Tibial artery (tissue), 4 donors: ENCODE data around the gene COL15A1.
A peak's percentile ranks its signal among the peaks of the same experiment; 100 is the strongest.

Experiments used
- DNase-seq, 2 donors: peaks; one replicate each; pipeline ENCODE4 v3.0.0-alpha.2; 2019
- H3K27ac ChIP-seq, 2 donors: fragments of 200-600 bp; sonication (generic) in 1 of 2; 1 replicate in 1 of 2; 2 replicates in 1 of 2; pipeline ENCODE4 v1.5.1; 2018 to 2019; ENCODE audit warnings: mild to moderate bottlenecking in 1 of 2
- H3K27me3 ChIP-seq, 2 donors: fragments of 200-600 bp; sonication (generic) in 1 of 2; one replicate each; pipeline versions ENCODE4 v1.5.1 to v1.6.0; 2016 to 2019
- H3K36me3 ChIP-seq, 3 donors: fragments of 200-600 bp; sonication (generic) in 2 of 3; one replicate each; pipeline ENCODE4 v1.5.1; 2016 to 2019; ENCODE audit warnings: mild to moderate bottlenecking in 2 of 3
- H3K4me1 ChIP-seq, 4 donors: fragments of 200-600 bp; sonication (generic) in 2 of 4; 1 replicate in 3 of 4; 2 replicates in 1 of 4; pipeline ENCODE4 v1.5.1; 2016 to 2019
- H3K4me3 ChIP-seq, 2 donors: fragments of 200-600 bp; sonication (generic) in 1 of 2; 1 replicate in 1 of 2; 2 replicates in 1 of 2; pipeline ENCODE4 v1.5.1; 2018 to 2019; ENCODE audit warnings: mild to moderate bottlenecking in 2 of 2
- H3K9me3 ChIP-seq, 3 donors: fragments of 200-600 bp; sonication (generic) in 1 of 3; one replicate each; pipeline ENCODE4 v1.5.1; 2016 to 2019
- intact Hi-C: fragments of 100-400 bp; cut with DNase I; formaldehyde crosslinking; loops from one replicate; pipeline ENCODE4 v1.15.0; 2023; ENCODE audit warnings: low total_unique reads
- TF ChIP-seq, protein P1 (sequence below), 2 experiments: fragments of 200-600 bp in 1 of 2; fragments of 450-650 bp in 1 of 2; IDR thresholded peaks; one replicate each; pipeline ENCODE4 v1.5.1; 2017 to 2019; ENCODE audit warnings: antibody characterized with exemption in 2 of 2, mild to moderate bottlenecking in 1 of 2, moderate library complexity in 1 of 2

Gene COL15A1

DNA sequence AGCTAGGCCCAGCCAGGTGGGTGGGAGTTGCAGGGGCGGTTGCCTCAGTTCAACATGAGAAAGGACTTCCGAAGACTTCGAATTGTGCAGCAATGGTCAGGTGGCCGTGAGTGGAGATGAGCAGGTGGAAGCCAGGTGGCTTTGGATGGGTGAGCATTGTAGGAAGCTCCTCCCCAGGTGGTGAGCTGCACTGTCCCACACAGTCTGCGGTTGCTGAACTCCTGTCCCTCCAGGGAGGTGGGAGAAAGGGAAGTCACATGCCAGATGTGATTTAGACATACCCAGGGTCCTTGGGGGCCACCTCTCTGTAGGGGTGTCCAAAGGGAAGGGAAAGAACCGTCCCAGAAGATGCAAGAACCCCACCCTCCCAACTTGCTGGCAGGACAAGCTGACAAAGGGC, 30.4 kb downstream of the COL15A1 start:
- Histone ChIP-seq H3K4me3 (no peak overlapping the region), H3K9me3 (no peaks in the 10 kb centered on the region), H3K4me1 (peaks cover 0 to 75% (median 56%) of the 10 kb centered on the region in 4 donors), H3K27ac (peak overlapping the region; percentile 77 to 85), H3K27me3 (no peaks in the 10 kb centered on the region), H3K36me3 (no peaks in the 10 kb centered on the region)
- TF ChIP-seq, protein P1, sequence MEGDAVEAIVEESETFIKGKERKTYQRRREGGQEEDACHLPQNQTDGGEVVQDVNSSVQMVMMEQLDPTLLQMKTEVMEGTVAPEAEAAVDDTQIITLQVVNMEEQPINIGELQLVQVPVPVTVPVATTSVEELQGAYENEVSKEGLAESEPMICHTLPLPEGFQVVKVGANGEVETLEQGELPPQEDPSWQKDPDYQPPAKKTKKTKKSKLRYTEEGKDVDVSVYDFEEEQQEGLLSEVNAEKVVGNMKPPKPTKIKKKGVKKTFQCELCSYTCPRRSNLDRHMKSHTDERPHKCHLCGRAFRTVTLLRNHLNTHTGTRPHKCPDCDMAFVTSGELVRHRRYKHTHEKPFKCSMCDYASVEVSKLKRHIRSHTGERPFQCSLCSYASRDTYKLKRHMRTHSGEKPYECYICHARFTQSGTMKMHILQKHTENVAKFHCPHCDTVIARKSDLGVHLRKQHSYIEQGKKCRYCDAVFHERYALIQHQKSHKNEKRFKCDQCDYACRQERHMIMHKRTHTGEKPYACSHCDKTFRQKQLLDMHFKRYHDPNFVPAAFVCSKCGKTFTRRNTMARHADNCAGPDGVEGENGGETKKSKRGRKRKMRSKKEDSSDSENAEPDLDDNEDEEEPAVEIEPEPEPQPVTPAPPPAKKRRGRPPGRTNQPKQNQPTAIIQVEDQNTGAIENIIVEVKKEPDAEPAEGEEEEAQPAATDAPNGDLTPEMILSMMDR (IDR thresholded peaks at IDR 0.05) = no peak
- DNase-seq = peak; percentile 19 to 67
- intact Hi-C loops = no loop called here

DNA sequence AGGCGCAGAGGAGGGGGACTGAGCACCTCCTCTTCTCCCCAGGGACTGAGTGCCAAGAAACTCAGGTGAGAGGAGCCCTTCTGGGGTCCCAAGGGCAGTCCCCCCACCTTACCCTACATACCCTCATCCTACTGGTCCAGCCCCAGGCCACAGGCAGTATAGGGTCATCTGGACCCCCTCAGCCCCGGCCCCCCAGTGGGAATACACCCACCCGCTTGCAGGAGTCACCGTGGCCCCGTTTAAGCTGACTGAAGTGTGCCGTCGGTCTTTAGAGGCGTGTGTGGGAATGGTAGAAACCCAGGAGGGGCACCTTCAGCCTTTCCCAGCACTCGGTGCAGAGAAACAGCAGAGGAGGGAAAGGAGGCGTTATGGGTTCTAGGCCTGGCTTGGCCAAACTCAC, 30.8 kb downstream of the COL15A1 start:
- H3K4me3 ChIP-seq = peak overlapping the region; percentile 38 to 45
- peaks cover 0 to 79% (median 57%) of the 10 kb centered on the region in 4 donors for H3K4me1 ChIP-seq
- intact Hi-C loops = no loop called here
- DNase-seq = peak; percentile 20 to 68
- TF ChIP-seq, protein P1 (IDR thresholded peaks at IDR 0.05) = no peak
- no peaks in the 10 kb centered on the region for H3K9me3 ChIP-seq
- H3K36me3 ChIP-seq = no peaks in the 10 kb centered on the region
- H3K27me3 ChIP-seq = no peaks in the 10 kb centered on the region
- peak overlapping the region; percentile 77 to 85 for H3K27ac ChIP-seq

DNA sequence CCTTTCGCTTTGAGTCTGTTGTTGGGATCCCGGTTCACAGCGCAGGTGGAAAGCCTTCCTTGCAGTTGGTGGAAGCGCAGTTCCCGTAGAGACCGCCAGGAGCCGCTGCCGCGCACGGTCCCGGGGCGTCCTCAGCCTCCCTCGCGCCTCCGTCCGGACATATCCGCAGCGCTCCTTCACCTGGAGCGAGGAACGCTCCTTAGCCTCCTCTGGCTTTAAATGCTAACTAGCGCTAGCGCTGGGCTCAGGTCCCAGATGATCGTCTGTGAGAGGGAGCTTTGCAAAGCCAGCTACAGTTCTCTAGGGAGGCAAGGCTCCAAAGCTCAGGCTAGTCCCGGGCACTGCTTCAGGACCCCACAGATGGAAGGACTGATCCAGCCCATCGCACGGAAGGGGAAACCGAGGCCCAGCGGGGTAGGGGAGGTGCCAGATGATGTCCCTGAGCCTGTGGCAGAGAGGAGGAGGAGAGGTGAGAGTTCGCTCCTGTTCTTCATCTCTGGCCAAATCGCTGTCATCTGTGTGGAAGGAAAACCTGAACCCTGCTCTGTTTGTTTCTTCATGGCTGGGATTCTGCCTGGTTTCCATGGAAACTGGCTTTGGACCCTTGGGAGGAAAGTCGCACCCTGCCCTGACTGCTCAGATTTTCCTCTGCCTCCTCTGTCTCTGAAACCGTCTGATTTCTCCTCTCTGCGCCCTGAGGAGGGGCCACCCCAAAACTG, 31.4 kb downstream of the COL15A1 start:
- Histone ChIP-seq H3K27me3 (no peaks in the 10 kb centered on the region), H3K4me1 (peaks cover 0 to 79% (median 57%) of the 10 kb centered on the region in 4 donors), H3K36me3 (no peaks in the 10 kb centered on the region), H3K4me3 (peak overlapping the region; percentile 38 to 45), H3K27ac (peak overlapping the region; percentile 77 to 85), H3K9me3 (no peaks in the 10 kb centered on the region)
- TF ChIP-seq, protein P1 (IDR thresholded peaks at IDR 0.05) = peak; percentile 98 to 99
- intact Hi-C loops = no loop called here
- peak; percentile 82 to 90 for DNase-seq

DNA sequence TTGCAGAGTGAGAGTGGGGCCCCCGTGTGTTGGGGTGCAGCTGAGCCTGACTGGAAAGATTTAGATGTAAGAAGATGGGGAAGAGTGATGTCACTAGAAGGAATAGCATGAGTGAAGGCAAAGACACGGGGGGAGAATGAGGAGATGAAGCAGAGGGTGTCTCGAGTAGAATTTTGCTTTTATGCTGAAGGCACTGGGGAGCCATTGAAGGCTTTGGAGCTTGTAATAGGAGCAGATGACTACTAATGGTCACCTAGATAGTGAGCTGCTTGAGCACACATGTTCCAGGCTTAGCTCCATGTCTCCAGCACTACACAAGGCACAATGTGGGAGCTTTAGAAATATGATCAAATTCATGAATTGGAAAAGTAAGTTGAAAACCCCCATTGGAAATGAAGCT, 32.1 kb downstream of the COL15A1 start:
- Histone ChIP-seq H3K27ac (peak overlapping the region; percentile 77 to 85), H3K4me3 (no peak overlapping the region), H3K4me1 (peaks cover 0 to 76% (median 57%) of the 10 kb centered on the region in 4 donors), H3K9me3 (no peaks in the 10 kb centered on the region), H3K27me3 (no peaks in the 10 kb centered on the region), H3K36me3 (no peaks in the 10 kb centered on the region)
- TF ChIP-seq, protein P1 (IDR thresholded peaks at IDR 0.05) = no peak
- DNase-seq = no peak
- intact Hi-C loops = no loop called here

DNA sequence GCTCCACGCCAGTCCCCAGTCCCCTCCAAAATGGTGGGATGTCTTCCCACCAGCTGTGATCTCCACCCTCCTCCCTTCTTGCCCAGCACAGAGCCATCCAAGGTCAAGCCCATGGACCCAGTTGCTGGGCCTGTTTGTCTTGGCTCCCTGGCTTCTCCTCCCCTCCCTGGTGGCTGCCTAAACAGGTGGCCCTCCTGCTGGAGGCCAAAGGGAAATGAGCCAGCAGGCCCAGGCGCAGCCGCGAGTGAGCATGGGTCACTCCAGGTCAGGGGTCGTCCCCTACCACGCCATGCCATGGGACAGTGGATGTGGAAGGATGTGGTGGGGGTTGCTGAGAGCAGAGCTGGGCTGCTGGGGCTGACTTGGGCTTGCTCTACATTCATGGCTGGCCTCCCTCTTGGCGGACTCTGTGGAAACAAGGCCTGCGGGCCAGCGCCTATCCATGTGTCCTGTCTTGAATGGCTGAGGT, 33.6 kb downstream of the COL15A1 start:
- Histone ChIP-seq H3K4me1 (peaks cover 0 to 62% (median 48%) of the 10 kb centered on the region in 4 donors), H3K27me3 (no peaks in the 10 kb centered on the region), H3K4me3 (no peak overlapping the region), H3K9me3 (no peaks in the 10 kb centered on the region), H3K27ac (peak overlapping the region; percentile 77 to 85), H3K36me3 (no peaks in the 10 kb centered on the region)
- TF ChIP-seq, protein P1 (IDR thresholded peaks at IDR 0.05) = no peak
- peak in 1 of 2 donors; percentile 51 for DNase-seq
- intact Hi-C loops = no loop called here
